GM06990 (cell line): Measurements from ENCODE around the gene JPH3.

Experiments used
- DNase-seq: peaks from one replicate; pipeline ENCODE4 v3.0.0-alpha.2; 2011; ENCODE audit not compliant: insufficient read length; ENCODE audit errors: extremely low read depth
- H3K27me3 ChIP-seq: replicated peaks from 2 replicates; pipeline ENCODE4 v1.6.0; 2011; ENCODE audit warnings: low read length; ENCODE audit not compliant: control insufficient read depth, insufficient read depth
- H3K36me3 ChIP-seq: 2 replicates; pipeline ENCODE4 v1.5.1; 2011; ENCODE audit warnings: low read length; ENCODE audit not compliant: control insufficient read depth, insufficient read depth
- H3K4me3 ChIP-seq: replicated peaks from 2 replicates; pipeline ENCODE4 v1.5.1; 2011; ENCODE audit warnings: low read depth, mild to moderate bottlenecking, control low read depth, low read length
- TF ChIP-seq, protein P1 (sequence below): IDR thresholded peaks from 2 replicates; pipeline ENCODE4 v1.5.1; 2011; ENCODE audit warnings: low read length, control low read depth, mild to moderate bottlenecking, inconsistent platforms; ENCODE audit not compliant: insufficient read depth, poor library complexity, severe bottlenecking

Gene JPH3

DNA sequence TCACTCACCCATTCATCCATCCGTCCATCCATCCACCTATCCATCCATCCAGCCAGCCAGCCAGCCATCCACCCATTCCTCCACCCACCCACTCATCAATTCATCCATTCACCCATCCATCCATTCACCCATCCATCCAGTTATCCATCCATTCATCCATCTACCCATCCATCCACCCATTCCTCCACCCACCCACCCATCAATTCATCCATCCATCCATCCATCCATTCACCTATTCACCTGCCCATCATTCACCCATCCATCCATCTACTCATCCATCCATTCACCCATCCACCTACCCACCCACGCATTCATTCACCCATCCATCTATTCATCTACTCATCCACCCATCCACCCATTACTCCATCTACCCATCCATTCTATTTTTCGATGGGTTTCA is 43.6 kb upstream of the JPH3 start:
- Histone ChIP-seq H3K27me3 (no peaks in the 10 kb centered on the region; the same call in 1 of the 2 replicates), H3K36me3 (no peaks in the 10 kb centered on the region), H3K4me3 (no peak overlapping the region)
- TF ChIP-seq, protein P1, sequence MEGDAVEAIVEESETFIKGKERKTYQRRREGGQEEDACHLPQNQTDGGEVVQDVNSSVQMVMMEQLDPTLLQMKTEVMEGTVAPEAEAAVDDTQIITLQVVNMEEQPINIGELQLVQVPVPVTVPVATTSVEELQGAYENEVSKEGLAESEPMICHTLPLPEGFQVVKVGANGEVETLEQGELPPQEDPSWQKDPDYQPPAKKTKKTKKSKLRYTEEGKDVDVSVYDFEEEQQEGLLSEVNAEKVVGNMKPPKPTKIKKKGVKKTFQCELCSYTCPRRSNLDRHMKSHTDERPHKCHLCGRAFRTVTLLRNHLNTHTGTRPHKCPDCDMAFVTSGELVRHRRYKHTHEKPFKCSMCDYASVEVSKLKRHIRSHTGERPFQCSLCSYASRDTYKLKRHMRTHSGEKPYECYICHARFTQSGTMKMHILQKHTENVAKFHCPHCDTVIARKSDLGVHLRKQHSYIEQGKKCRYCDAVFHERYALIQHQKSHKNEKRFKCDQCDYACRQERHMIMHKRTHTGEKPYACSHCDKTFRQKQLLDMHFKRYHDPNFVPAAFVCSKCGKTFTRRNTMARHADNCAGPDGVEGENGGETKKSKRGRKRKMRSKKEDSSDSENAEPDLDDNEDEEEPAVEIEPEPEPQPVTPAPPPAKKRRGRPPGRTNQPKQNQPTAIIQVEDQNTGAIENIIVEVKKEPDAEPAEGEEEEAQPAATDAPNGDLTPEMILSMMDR = no peak
- DNase-seq = no peak

DNA sequence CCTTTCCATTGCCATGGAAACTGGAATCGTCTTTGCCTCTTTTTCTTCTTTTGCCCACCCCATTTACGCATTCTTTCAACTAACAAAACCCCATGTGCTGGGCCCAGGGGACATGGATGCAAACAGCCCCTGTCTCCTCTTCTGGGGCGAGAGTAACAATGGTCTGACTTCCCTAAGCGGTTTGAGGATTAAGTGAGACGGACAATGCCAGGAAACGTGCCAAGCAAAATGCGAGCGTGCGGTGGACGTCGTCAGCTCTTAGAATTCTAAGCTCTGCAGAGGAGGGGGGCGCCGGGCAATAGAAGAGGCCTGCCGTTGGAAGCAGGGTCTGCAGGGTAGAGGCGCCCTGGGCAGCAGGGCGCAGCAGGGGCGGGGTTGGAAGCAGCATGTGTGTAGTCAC is 42.4 kb upstream of the JPH3 start:
- H3K27me3 ChIP-seq = no peaks in the 10 kb centered on the region; the same call in 1 of the 2 replicates
- no peak overlapping the region for H3K4me3 ChIP-seq
- DNase-seq = no peak
- no peaks in the 10 kb centered on the region for H3K36me3 ChIP-seq
- TF ChIP-seq, protein P1 = no peak

DNA sequence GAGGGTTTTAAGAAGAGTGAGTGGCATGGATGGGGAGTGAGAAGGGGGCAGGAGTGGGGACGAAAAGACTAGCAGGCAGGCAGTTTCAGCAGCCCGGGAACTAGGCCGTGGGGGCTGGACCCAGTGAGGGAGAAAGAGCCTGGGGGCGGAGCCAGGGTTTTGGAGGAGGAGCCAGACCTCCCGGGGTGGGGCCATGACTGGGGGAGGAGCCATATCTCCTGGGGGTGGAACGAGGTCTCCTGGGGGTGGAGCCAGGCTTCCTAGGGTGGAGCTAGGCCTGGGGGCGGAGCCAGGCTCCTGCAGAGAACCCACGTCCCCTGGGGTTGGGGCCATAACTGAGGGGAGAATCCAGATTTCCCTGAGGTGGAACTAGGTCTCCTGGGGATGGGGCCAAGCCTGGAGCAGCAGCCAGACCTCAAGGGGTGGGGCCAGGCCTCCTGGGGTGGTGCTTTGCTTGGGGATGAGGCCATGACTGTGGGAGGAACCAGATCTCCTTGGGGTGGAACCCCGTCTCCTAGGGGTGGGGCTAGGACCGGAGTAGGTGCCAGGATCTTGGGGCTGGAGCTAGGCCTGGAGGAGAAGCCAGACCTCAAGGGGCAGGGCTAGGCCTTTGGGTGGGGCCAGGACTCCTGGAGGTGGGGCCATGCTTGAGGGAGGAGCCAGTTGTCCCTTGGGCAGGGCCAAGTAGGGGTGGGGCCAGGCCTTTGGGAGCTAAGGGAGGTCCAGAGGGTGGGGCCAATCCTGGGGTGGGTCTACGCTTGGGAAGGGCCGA is 41.7 kb upstream of the JPH3 start:
- peak; percentile 31 for DNase-seq
- TF ChIP-seq, protein P1 = no peak
- Histone ChIP-seq H3K36me3 (no peaks in the 10 kb centered on the region), H3K27me3 (no peaks in the 10 kb centered on the region; the same call in 1 of the 2 replicates), H3K4me3 (no peak overlapping the region)

DNA sequence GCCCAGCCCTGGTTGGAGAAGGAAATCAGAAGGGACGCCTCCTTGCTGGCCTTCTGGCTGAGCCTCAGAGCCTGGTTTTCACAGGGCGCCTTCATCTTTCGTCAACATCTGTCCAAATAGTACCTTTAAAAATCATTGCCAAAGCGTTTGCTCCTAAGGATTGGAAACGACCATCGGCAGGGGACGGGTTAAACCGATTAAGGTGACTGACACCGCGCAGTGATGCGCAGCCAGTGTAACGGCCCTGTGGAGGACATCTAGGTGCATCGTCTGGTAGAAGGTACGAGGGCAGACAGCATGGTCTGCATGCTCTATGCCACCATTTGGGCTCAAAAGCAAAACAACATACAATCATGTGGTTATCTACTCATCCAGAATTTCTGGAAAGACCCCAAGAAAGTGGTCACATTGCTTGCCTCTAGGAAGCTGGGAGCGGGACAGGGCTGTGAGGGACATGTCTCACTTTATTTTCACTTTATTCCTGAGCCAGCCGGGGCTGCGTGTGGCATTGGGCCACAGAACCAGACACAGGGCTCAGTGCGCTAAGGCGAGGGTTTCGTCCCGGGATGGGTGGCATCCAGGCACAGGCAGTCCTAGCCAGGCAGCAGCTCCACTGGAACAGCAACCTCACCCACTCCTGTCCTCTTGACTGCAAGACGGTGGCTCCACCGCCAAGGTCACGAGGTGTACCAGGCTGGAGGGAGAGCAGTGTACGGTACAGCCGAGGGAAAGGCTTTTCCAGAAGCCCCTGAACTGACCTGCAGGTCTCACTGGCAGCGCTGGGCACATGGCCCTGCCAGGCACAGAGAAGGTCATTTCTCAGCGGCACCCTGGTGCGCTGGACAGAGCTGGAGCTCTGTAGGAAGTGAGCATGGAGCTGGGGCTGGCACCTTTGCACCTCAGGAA is 40.9 kb upstream of the JPH3 start:
- DNase-seq = no peak
- H3K4me3 ChIP-seq = no peak overlapping the region
- no peaks in the 10 kb centered on the region; the same call in 1 of the 2 replicates for H3K27me3 ChIP-seq
- H3K36me3 ChIP-seq = no peaks in the 10 kb centered on the region
- TF ChIP-seq, protein P1 = no peak

DNA sequence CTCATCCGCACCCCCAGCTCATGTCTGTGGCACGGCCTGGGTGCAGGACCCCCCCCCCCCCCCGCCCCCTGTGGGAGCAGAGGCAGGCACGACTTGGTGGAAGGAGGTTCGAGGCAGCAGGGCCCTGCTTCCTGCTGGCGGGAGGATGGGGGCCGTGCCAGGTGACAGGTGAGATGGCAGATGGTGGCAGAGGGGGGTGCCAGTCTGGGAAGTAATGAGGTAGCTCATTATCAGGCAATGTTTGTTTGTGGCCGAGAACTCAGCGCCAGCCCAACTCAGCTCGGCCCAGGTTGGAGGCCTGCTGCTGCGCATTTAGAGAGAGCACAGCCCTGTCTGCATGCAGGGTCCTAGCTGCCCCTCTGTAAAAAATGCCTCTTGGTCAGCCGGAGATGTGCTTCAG is 40.1 kb upstream of the JPH3 start:
- Histone ChIP-seq H3K36me3 (no peaks in the 10 kb centered on the region), H3K4me3 (no peak overlapping the region), H3K27me3 (no peaks in the 10 kb centered on the region; the same call in 1 of the 2 replicates)
- TF ChIP-seq, protein P1 = no peak
- DNase-seq = no peak
